GM23338 (cell line): ENCODE data around the gene MVB12B. TPM values are rescaled to one million over a fixed set of nuclear protein-coding genes. Genes with fewer than 3 reads are reported as not detected.

Experiments
- ATAC-seq: fragments of 200-7000 bp; cut with Tn5 transposase; 3 replicates; pipeline ENCODE4 v1.9.1; 2020
- DNase-seq: peaks from one replicate; pipeline ENCODE4 v3.0.0-alpha.2; 2015; ENCODE audit warnings: low spot score
- H2AFZ ChIP-seq: fragments of 200-600 bp; sonication (generic); 2 replicates; pipeline ENCODE4 v1.8.0; 2016; ENCODE audit warnings: antibody characterized with exemption, mild to moderate bottlenecking, moderate library complexity
- H3F3A ChIP-seq: fragments of 200-600 bp; sonication (generic); replicated peaks from 2 replicates; pipeline ENCODE4 v1.8.0; 2017; ENCODE audit warnings: antibody characterized with exemption, mixed run types, low read depth
- H3K27ac ChIP-seq: fragments of 200-600 bp; sonication (generic); 2 replicates; pipeline ENCODE4 v1.6.1; 2016; ENCODE audit warnings: low read depth
- H3K27me3 ChIP-seq: fragments of 200-600 bp; sonication (generic); 2 replicates; pipeline ENCODE4 v1.8.0; 2016; ENCODE audit warnings: mild to moderate bottlenecking, mixed run types, moderate library complexity; ENCODE audit not compliant: insufficient read depth
- H3K36me3 ChIP-seq: fragments of 200-600 bp; sonication (generic); 2 replicates; pipeline ENCODE4 v1.8.0; 2016; ENCODE audit warnings: mild to moderate bottlenecking; ENCODE audit not compliant: insufficient read depth
- H3K4me1 ChIP-seq: fragments of 200-600 bp; sonication (generic); 2 replicates; pipeline ENCODE4 v1.8.0; 2016; ENCODE audit warnings: mild to moderate bottlenecking, moderate library complexity; ENCODE audit not compliant: insufficient read depth
- H3K4me2 ChIP-seq: fragments of 200-600 bp; sonication (generic); 2 replicates; pipeline ENCODE4 v1.7.1; 2017; ENCODE audit warnings: mixed run types
- H3K4me3 ChIP-seq: fragments of 200-600 bp; sonication (generic); 2 replicates; pipeline ENCODE4 v1.6.1; 2016; ENCODE audit warnings: mixed run types
- H3K79me2 ChIP-seq: fragments of 200-600 bp; sonication (generic); replicated peaks from 2 replicates; pipeline ENCODE4 v1.8.0; 2017; ENCODE audit warnings: mild to moderate bottlenecking; ENCODE audit not compliant: insufficient read depth
- H3K9me2 ChIP-seq: fragments of 200-600 bp; sonication (generic); 2 replicates; pipeline ENCODE4 v1.8.0; 2017; ENCODE audit not compliant: insufficient read depth
- H4K20me1 ChIP-seq: fragments of 200-600 bp; sonication (generic); replicated peaks from 2 replicates; pipeline ENCODE4 v1.8.0; 2017; ENCODE audit warnings: mild to moderate bottlenecking; ENCODE audit not compliant: insufficient read depth
- H3K27ac Mint-ChIP-seq: 2 replicates; pipeline ENCODE4 v1.8.0; 2020; ENCODE audit warnings: inconsistent platforms, mild to moderate bottlenecking, moderate library complexity, mixed read lengths
- H3K27me3 Mint-ChIP-seq: 3 replicates; pipeline ENCODE4 v1.8.0; 2022; ENCODE audit warnings: low read depth, mild to moderate bottlenecking, moderate library complexity, mixed read lengths, inconsistent platforms; ENCODE audit not compliant: insufficient read depth, poor library complexity
- H3K36me3 Mint-ChIP-seq: 3 replicates; pipeline ENCODE4 v1.8.0; 2021; ENCODE audit warnings: low read depth, mild to moderate bottlenecking, inconsistent platforms, moderate library complexity, mixed read lengths
- H3K4me1 Mint-ChIP-seq: 3 replicates; pipeline ENCODE4 v1.8.0; 2020; ENCODE audit warnings: mild to moderate bottlenecking, inconsistent platforms, mixed read lengths
- H3K4me3 Mint-ChIP-seq: 3 replicates; pipeline ENCODE4 v1.8.0; 2021; ENCODE audit warnings: moderate library complexity, mild to moderate bottlenecking, inconsistent platforms, mixed read lengths
- H3K9me3 Mint-ChIP-seq: 3 replicates; pipeline ENCODE4 v1.8.0; 2020; ENCODE audit warnings: moderate library complexity, mild to moderate bottlenecking, inconsistent platforms, mixed read lengths
- CTCF ChIP-seq, 2 experiments: fragments of 200-600 bp in 1 of 2; sonication (generic) in 1 of 2; conservative IDR thresholded peaks; 2 replicates each; pipeline versions ENCODE4 v1.5.1 to v1.6.1; 2016 to 2017; ENCODE audit warnings: antibody characterized with exemption in 2 of 2, low read depth in 2 of 2, mild to moderate bottlenecking in 2 of 2, moderate library complexity in 1 of 2
- ETS1 ChIP-seq: IDR thresholded peaks from 2 replicates; pipeline ENCODE4 v1.6.1; 2016; ENCODE audit warnings: antibody characterized with exemption
- EZH2phosphoT487 ChIP-seq: fragments of 200-600 bp; sonication (generic); IDR thresholded peaks from one replicate; pipeline ENCODE4 v1.8.1; 2018; ENCODE audit warnings: antibody characterized with exemption; ENCODE audit not compliant: unreplicated experiment
- JUNB ChIP-seq: IDR thresholded peaks from one replicate; pipeline ENCODE4 v1.6.1; 2016; ENCODE audit warnings: antibody characterized with exemption; ENCODE audit not compliant: unreplicated experiment
- NANOG ChIP-seq: IDR thresholded peaks from 2 replicates; pipeline ENCODE4 v1.6.1; 2016; ENCODE audit warnings: antibody characterized with exemption, borderline replicate concordance
- POLR2AphosphoS5 ChIP-seq: IDR thresholded peaks from 2 replicates; pipeline ENCODE4 v1.6.1; 2016; ENCODE audit warnings: antibody characterized with exemption, low read depth
- STAT1 ChIP-seq: IDR thresholded peaks from one replicate; pipeline ENCODE4 v1.6.1; 2016; ENCODE audit warnings: antibody characterized with exemption; ENCODE audit not compliant: unreplicated experiment
- ZNF462 ChIP-seq: fragments of 250-450 bp; sonication (Bioruptor Pico); IDR thresholded peaks from 2 replicates; pipeline ENCODE4 v1.5.0; 2020; ENCODE audit warnings: mild to moderate bottlenecking, moderate library complexity
- polyA plus RNA-seq: library from polyadenylated mRNA; unstranded; fragments of >200 nt; fragmentation: Nextera tagmentation; extraction: Ambion mirVana; gene quantifications from 2 replicates; pipeline ENCODE4 v1.2.1, GENCODE V29; 2016
- total RNA-seq: library from RNA; depleted of rRNA; stranded (reverse); fragments of >200 nt; shearing (Covaris generic); gene quantifications from 2 replicates; pipeline ENCODE4 v1.2.3, GENCODE V29; 2014

MVB12B gene
- total and polyA plus RNA-seq, 2 experiments from 2014 or later: 1.9 to 6.6 TPM

DNA sequence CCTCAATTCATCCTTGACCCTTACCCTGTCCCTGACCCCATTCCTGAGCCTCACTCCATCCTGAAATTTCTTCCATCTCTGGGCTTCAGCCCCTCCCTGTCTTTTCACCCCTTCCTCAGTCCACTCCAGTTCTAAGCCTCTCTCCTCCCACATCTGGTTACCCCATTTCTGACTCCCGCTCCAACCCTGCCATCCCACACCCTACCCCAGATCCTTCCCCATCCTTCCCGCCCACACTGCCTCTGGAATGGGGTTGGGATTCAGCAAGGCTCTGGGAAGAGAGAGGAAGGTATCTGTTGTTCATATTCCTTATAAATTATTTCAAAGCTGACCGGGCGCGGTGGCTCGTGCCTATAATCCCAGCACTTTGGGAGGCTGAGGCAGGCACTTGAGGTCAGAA is 29.9 kb upstream of the MVB12B start:
- Histone ChIP-seq H3K4me2 (no peak overlapping the region), H3K9me2 (no peaks in the 10 kb centered on the region), H3K79me2 (no peaks in the 10 kb centered on the region), H3K27ac (no peak overlapping the region), H3K27me3 (no peaks in the 10 kb centered on the region), H3K36me3 (no peaks in the 10 kb centered on the region), H3F3A (no peaks in the 10 kb centered on the region), H3K4me3 (no peak overlapping the region), H2AFZ (no peak overlapping the region), H3K4me1 (no peaks in the 10 kb centered on the region), H4K20me1 (no peaks in the 10 kb centered on the region)
- DNase-seq (no peak), ATAC-seq (no peak)
- H3K4me1 Mint-ChIP-seq: no peaks in the 10 kb centered on the region; the same call in 2 of the 3 replicates
- H3K27me3 Mint-ChIP-seq: peaks cover 4% of the 10 kb centered on the region
- TF ChIP-seq ETS1 (no peak), JUNB (no peak), EZH2phosphoT487 (no peak), NANOG (no peak), POLR2AphosphoS5 (no peak), CTCF (conservative IDR thresholded peaks at IDR 0.05; ENCODE audit: low read depth in 2 of 2) (no peak), ZNF462 (CRISPR knock-in tag) (no peak), STAT1 (no peak)
- no peaks in the 10 kb centered on the region for H3K9me3 Mint-ChIP-seq
- H3K4me3 Mint-ChIP-seq: no peak overlapping the region
- H3K36me3 Mint-ChIP-seq: no peaks in the 10 kb centered on the region
- H3K27ac Mint-ChIP-seq: no peak overlapping the region
